ENCODE data around the gene BRMS1L. TPM values are rescaled to one million over a fixed set of nuclear protein-coding genes. Genes with fewer than 3 reads are reported as not detected.

The BRMS1L gene
- total RNA-seq, 2 donors from 2014 or later = 4.3 to 5.2 TPM

GRCh38 chr14:35786856-35787255 is 39.3 kb upstream of the BRMS1L start:
- H3K36me3 ChIP-seq (replicated peaks in 1 of 2; ENCODE audit: insufficient read depth in 1 of 2, low read depth in 2 of 2) = no peaks in the 10 kb centered on the region
- H3K27ac ChIP-seq = no peak overlapping the region
- H3K4me3 ChIP-seq = no peak overlapping the region
- ATAC-seq (no peak), DNase-seq (no peak)
- intact Hi-C loops (cut with DNase I) = no loop called here
- H3K27me3 ChIP-seq = no peaks in the 10 kb centered on the region
- 90 to 91% methylated on average over 2 of the region's 2 CpGs for WGBS, 2 donors
- H3K9me3 ChIP-seq = no peaks in the 10 kb centered on the region
- H3K4me1 ChIP-seq = no peaks in the 10 kb centered on the region
- TF ChIP-seq POLR2A (IDR thresholded peaks at IDR 0.05) = no peak
- no peak for TF ChIP-seq CTCF (IDR thresholded peaks at IDR 0.05)

- H3K36me3 ChIP-seq (replicated peaks in 1 of 2; ENCODE audit: insufficient read depth in 1 of 2, low read depth in 2 of 2) = no peaks in the 10 kb centered on the region
- TF ChIP-seq CTCF (IDR thresholded peaks at IDR 0.05) (no peak), POLR2A (IDR thresholded peaks at IDR 0.05) (no peak)
- intact Hi-C loops (cut with DNase I) = no loop called here
- 91 to 95% methylated on average over 4 of the region's 4 CpGs for WGBS, 2 donors
- no peaks in the 10 kb centered on the region for H3K9me3 ChIP-seq
- H3K27ac ChIP-seq = no peak overlapping the region
- H3K27me3 ChIP-seq = no peaks in the 10 kb centered on the region
- no peak overlapping the region for H3K4me3 ChIP-seq
- ATAC-seq (no peak), DNase-seq (no peak)
- no peaks in the 10 kb centered on the region for H3K4me1 ChIP-seq
Measured at GRCh38 chr14:35789651-35790050, 36.5 kb upstream of the BRMS1L start.

GRCh38 chr14:35797796-35798195 is 28.3 kb upstream of the BRMS1L start:
- peaks cover 18% of the 10 kb centered on the region for H3K4me1 ChIP-seq
- no peaks in the 10 kb centered on the region for H3K27me3 ChIP-seq
- H3K4me3 ChIP-seq = no peak overlapping the region
- intact Hi-C loops (cut with DNase I) = no loop called here
- no peaks in the 10 kb centered on the region for H3K36me3 ChIP-seq (replicated peaks in 1 of 2; ENCODE audit: insufficient read depth in 1 of 2, low read depth in 2 of 2)
- no peak for TF ChIP-seq POLR2A (IDR thresholded peaks at IDR 0.05)
- no peak for TF ChIP-seq CTCF (IDR thresholded peaks at IDR 0.05)
- no peak for ATAC-seq
- no peak overlapping the region for H3K27ac ChIP-seq
- DNase-seq = no peak
- no peaks in the 10 kb centered on the region for H3K9me3 ChIP-seq
- WGBS, 2 donors = 93 to 95% methylated on average over 6 of the region's 6 CpGs

- Histone ChIP-seq H3K9me3 (no peaks in the 10 kb centered on the region), H3K36me3 (replicated peaks in 1 of 2; ENCODE audit: insufficient read depth in 1 of 2, low read depth in 2 of 2) (no peaks in the 10 kb centered on the region), H3K27ac (no peak overlapping the region), H3K4me1 (peaks cover 28% of the 10 kb centered on the region), H3K4me3 (no peak overlapping the region), H3K27me3 (no peaks in the 10 kb centered on the region)
- TF ChIP-seq CTCF (IDR thresholded peaks at IDR 0.05) (no peak), POLR2A (IDR thresholded peaks at IDR 0.05) (no peak)
- intact Hi-C loops (cut with DNase I) = no loop called here
- 47 to 48% methylated on average over 2 of the region's 2 CpGs for WGBS, 2 donors
- ATAC-seq = no peak
- DNase-seq = no peak
Measured at GRCh38 chr14:35806006-35806907, 19.9 kb upstream of the BRMS1L start.

Data from body of pancreas (tissue), 4 donors.